CD1c-positive myeloid dendritic cell (primary cell): Measurements from ENCODE around the gene CSNK1G1.
A peak's percentile ranks its signal among the peaks of the same experiment; 100 is the strongest.
"Not testable (repeated sequence)": the region's sequence is repeated elsewhere in the genome, so short reads cannot be mapped to it uniquely, and the experiment has no call there.

Experiments used
- DNase-seq: peaks from one replicate; pipeline ENCODE4 v3.0.0-alpha.2; 2016; ENCODE audit errors: extremely low spot score

The CSNK1G1 gene

GRCh38 chr15:64355944-64356709 lies at the start of gene CSNK1G1:
Gene CSNK1G1, minus strand, starts transcription at chr15:64356173. Its CDS starts 55,674 bp downstream, at chr15:64300499.
- peak; percentile 98 for DNase-seq

GRCh38 chr15:64400583-64400982 lies 44.6 kb upstream of the CSNK1G1 start:
- DNase-seq: no peak

- no peak for DNase-seq
Observed at GRCh38 chr15:64398575-64398974, 42.6 kb upstream of the CSNK1G1 start.

- DNase-seq: no peak
Observed at GRCh38 chr15:64396789-64397188, 40.8 kb upstream of the CSNK1G1 start.

- not testable (repeated sequence) for DNase-seq
Observed at GRCh38 chr15:64392471-64392870, 36.5 kb upstream of the CSNK1G1 start.

GRCh38 chr15:64389036-64389435 lies 33.1 kb upstream of the CSNK1G1 start:
- DNase-seq: peak; percentile 40

GRCh38 chr15:64387562-64388168 lies 31.7 kb upstream of the CSNK1G1 start, which contains the start of gene TRIP4:
Gene TRIP4, plus strand, starts transcription at chr15:64387836. Its CDS starts 28 bp downstream, at chr15:64387864.
- DNase-seq: peak; percentile 98

- no peak for DNase-seq
Observed at GRCh38 chr15:64386291-64386690, 30.3 kb upstream of the CSNK1G1 start.

GRCh38 chr15:64383760-64384159 lies 27.8 kb upstream of the CSNK1G1 start:
- DNase-seq: no peak

- DNase-seq: peak; percentile 95
Observed at GRCh38 chr15:64381000-64381751, 25.2 kb upstream of the CSNK1G1 start, which contains the start of gene PCLAF. Gene PCLAF, minus strand, starts transcription at chr15:64381441. Its CDS starts 70 bp downstream, at chr15:64381371.

- DNase-seq: not testable (repeated sequence)
Observed at GRCh38 chr15:64380130-64380870, 24.3 kb upstream of the CSNK1G1 start.

- DNase-seq: no peak
Observed at GRCh38 chr15:64379216-64379960, 23.4 kb upstream of the CSNK1G1 start.

GRCh38 chr15:64373360-64373759 lies 17.4 kb upstream of the CSNK1G1 start:
- DNase-seq: no peak

GRCh38 chr15:64371383-64371782 lies 15.4 kb upstream of the CSNK1G1 start:
- not testable (repeated sequence) for DNase-seq

- no peak for DNase-seq
Observed at GRCh38 chr15:64369078-64369607, 13.2 kb upstream of the CSNK1G1 start.

GRCh38 chr15:64361259-64361658 lies 5.3 kb upstream of the CSNK1G1 start:
- DNase-seq: no peak

GRCh38 chr15:64356710-64357040 lies 702 bp upstream of the CSNK1G1 start:
- no peak for DNase-seq

- peak; percentile 20 for DNase-seq
Observed at GRCh38 chr15:64355348-64355943, 527 bp downstream of the CSNK1G1 start.

GRCh38 chr15:64354688-64355344 lies 1.2 kb downstream of the CSNK1G1 start:
- DNase-seq: no peak

- DNase-seq: no peak
Observed at GRCh38 chr15:64351265-64351664, 4.7 kb downstream of the CSNK1G1 start.
